Measurements from ENCODE around the gene USF1. TPM values are rescaled to one million over a fixed set of nuclear protein-coding genes. Genes with fewer than 3 reads are reported as not detected.

The USF1 gene
- total and polyA plus RNA-seq, 2 donors = 81.8 to 148 TPM

DNA sequence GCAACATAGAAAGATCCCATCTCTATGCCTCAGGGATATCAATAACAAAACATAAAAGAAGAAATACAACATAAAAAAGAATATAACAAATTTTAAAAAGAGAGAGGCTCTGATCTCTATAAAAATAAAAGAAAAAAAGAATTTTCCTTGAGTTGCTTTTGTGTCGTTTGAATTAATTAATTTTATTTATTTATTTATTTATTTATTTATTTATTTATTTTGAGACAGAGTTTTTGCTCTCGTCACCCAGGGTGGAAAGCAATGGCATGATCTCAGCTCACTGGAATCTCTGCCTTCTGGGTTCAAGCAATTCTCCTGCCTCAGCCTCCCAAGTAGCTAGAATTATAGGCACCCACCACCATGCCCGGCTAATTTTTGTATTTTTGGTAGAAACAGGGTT, 33.4 kb downstream of the USF1 start:
- Histone ChIP-seq H3K27ac (ENCODE audit: low read depth in 1 of 2, low read length in 1 of 2) (no peak overlapping the region), H3K9me3 (ENCODE audit: control insufficient read depth in 2 of 2, insufficient read depth in 1 of 2, low read length in 1 of 2) (no peaks in the 10 kb centered on the region), H3K4me3 (ENCODE audit: low read length in 2 of 2) (no peak overlapping the region), H3K4me1 (ENCODE audit: control insufficient read depth in 2 of 2, insufficient read depth in 2 of 2, low read length in 2 of 2) (peaks cover 12 to 25% of the 10 kb centered on the region in 2 donors), H3K36me3 (ENCODE audit: control insufficient read depth in 2 of 2, insufficient read depth in 2 of 2, low read length in 1 of 2) (peaks cover 0 to 2% of the 10 kb centered on the region in 2 donors), H3K27me3 (ENCODE audit: control insufficient read depth in 2 of 2, insufficient read depth in 1 of 2, low read length in 1 of 2) (no peaks in the 10 kb centered on the region)
- DNase-seq (ENCODE audit: low read depth in 6 of 9, low spot score in 9 of 9) = no peak
- 97% methylated on average over 3 of the region's 3 CpGs for WGBS

DNA sequence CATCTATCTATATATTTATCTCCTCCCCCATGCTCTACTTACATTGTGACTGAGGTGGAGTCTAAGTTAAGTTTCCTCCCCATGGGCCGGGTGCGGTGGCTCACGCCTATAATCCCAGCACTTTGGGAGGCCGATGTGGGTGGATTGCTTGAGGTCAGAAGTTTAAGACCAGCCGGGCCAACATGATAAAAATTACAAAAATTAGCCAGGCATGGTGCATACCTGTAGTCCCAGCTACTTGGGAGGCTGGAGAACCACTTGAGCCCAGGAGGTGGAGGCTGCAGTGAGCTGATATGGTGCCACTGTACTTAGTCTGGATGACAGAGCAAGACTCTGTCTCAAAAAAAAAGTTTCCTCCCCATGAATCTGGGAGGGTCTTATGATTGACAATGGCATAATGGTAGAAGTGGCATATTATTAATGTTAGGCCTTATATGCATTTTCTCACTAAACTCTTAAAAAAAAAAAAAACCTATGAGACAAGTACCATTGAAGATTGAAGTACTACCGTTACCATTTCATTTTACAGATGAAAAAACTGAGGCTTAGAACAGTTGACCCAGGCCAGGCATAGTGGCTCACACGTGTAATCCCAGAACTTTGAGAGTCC, 36.1 kb downstream of the USF1 start:
- Histone ChIP-seq H3K27ac (ENCODE audit: low read depth in 1 of 2, low read length in 1 of 2) (no peak overlapping the region), H3K4me1 (ENCODE audit: control insufficient read depth in 2 of 2, insufficient read depth in 2 of 2, low read length in 2 of 2) (peaks cover 12 to 25% of the 10 kb centered on the region in 2 donors), H3K36me3 (ENCODE audit: control insufficient read depth in 2 of 2, insufficient read depth in 2 of 2, low read length in 1 of 2) (peaks cover 0 to 2% of the 10 kb centered on the region in 2 donors), H3K4me3 (ENCODE audit: low read length in 2 of 2) (no peak overlapping the region), H3K27me3 (ENCODE audit: control insufficient read depth in 2 of 2, insufficient read depth in 1 of 2, low read length in 1 of 2) (no peaks in the 10 kb centered on the region), H3K9me3 (ENCODE audit: control insufficient read depth in 2 of 2, insufficient read depth in 1 of 2, low read length in 1 of 2) (no peaks in the 10 kb centered on the region)
- DNase-seq (ENCODE audit: low read depth in 6 of 9, low spot score in 9 of 9) = no peak
- 97% methylated on average over 7 of the region's 7 CpGs for WGBS

GRCh38 chr1:161008869-161009510, 36.8 kb downstream of the USF1 start:
- Histone ChIP-seq H3K9me3 (ENCODE audit: control insufficient read depth in 2 of 2, insufficient read depth in 1 of 2, low read length in 1 of 2) (no peaks in the 10 kb centered on the region), H3K36me3 (ENCODE audit: control insufficient read depth in 2 of 2, insufficient read depth in 2 of 2, low read length in 1 of 2) (peaks cover 0 to 2% of the 10 kb centered on the region in 2 donors), H3K4me1 (ENCODE audit: control insufficient read depth in 2 of 2, insufficient read depth in 2 of 2, low read length in 2 of 2) (peaks cover 12 to 21% of the 10 kb centered on the region in 2 donors), H3K4me3 (ENCODE audit: low read length in 2 of 2) (no peak overlapping the region), H3K27ac (ENCODE audit: low read depth in 1 of 2, low read length in 1 of 2) (no peak overlapping the region), H3K27me3 (ENCODE audit: control insufficient read depth in 2 of 2, insufficient read depth in 1 of 2, low read length in 1 of 2) (no peaks in the 10 kb centered on the region)
- WGBS = 96% methylated on average over 4 of the region's 4 CpGs
- no peak for DNase-seq (ENCODE audit: low read depth in 6 of 9, low spot score in 9 of 9)

DNA sequence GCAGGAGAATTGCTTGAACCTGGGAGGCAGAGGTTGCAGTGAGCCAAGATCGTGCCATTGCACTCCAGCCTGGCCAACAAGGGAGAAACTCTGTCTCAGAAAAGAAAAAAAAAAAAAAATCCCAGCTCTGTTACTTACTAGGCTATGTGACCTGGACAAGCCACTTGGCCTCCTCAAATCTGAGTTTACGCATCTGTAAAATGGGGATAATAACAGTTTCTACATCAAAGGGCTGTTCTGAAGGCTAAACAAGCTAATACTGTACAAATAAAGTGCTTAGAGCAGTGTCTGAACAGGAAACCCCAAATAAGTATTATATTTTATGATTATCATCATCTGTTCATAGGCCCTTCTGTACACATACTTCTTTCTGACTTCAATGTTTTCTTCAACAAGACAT, 38.4 kb downstream of the USF1 start:
- H3K27me3 ChIP-seq (ENCODE audit: control insufficient read depth in 2 of 2, insufficient read depth in 1 of 2, low read length in 1 of 2) = no peaks in the 10 kb centered on the region
- no peak overlapping the region for H3K4me3 ChIP-seq (ENCODE audit: low read length in 2 of 2)
- H3K4me1 ChIP-seq (ENCODE audit: control insufficient read depth in 2 of 2, insufficient read depth in 2 of 2, low read length in 2 of 2) = peaks cover 0 to 5% of the 10 kb centered on the region in 2 donors
- over 99% methylated on average over 2 of the region's 2 CpGs for WGBS
- no peaks in the 10 kb centered on the region for H3K36me3 ChIP-seq (ENCODE audit: control insufficient read depth in 2 of 2, insufficient read depth in 2 of 2, low read length in 1 of 2)
- no peak overlapping the region for H3K27ac ChIP-seq (ENCODE audit: low read depth in 1 of 2, low read length in 1 of 2)
- DNase-seq (ENCODE audit: low read depth in 6 of 9, low spot score in 9 of 9) = no peak
- H3K9me3 ChIP-seq (ENCODE audit: control insufficient read depth in 2 of 2, insufficient read depth in 1 of 2, low read length in 1 of 2) = no peaks in the 10 kb centered on the region

DNA sequence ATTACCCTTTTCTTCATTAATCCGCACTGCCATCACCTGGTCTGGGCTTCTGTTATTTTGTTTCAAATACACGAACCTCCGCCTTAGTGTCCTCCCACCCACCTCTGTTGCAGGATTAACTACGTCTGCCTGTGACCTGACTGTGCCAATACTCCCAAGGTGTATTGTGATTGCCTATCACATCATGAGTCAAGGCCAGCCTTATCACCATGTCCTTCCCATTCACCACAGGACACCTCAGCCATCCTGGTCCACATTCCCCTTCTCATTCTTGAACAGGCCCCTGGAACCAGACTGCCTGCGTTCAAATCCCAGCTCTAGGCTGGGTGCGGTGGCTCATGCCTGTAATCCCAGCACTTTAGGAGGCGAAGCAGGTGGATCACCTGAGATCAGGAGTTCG, 39.2 kb downstream of the USF1 start:
- 98% methylated on average over 8 of the region's 8 CpGs for whole genome bisulfite sequencing
- Histone ChIP-seq H3K36me3 (ENCODE audit: control insufficient read depth in 2 of 2, insufficient read depth in 2 of 2, low read length in 1 of 2) (peaks cover 0 to 2% of the 10 kb centered on the region in 2 donors), H3K4me3 (ENCODE audit: low read length in 2 of 2) (no peak overlapping the region), H3K9me3 (ENCODE audit: control insufficient read depth in 2 of 2, insufficient read depth in 1 of 2, low read length in 1 of 2) (no peaks in the 10 kb centered on the region), H3K4me1 (ENCODE audit: control insufficient read depth in 2 of 2, insufficient read depth in 2 of 2, low read length in 2 of 2) (no peaks in the 10 kb centered on the region), H3K27me3 (ENCODE audit: control insufficient read depth in 2 of 2, insufficient read depth in 1 of 2, low read length in 1 of 2) (no peaks in the 10 kb centered on the region), H3K27ac (ENCODE audit: low read depth in 1 of 2, low read length in 1 of 2) (no peak overlapping the region)
- no peak for DNase-seq (ENCODE audit: low read depth in 6 of 9, low spot score in 9 of 9)

DNA sequence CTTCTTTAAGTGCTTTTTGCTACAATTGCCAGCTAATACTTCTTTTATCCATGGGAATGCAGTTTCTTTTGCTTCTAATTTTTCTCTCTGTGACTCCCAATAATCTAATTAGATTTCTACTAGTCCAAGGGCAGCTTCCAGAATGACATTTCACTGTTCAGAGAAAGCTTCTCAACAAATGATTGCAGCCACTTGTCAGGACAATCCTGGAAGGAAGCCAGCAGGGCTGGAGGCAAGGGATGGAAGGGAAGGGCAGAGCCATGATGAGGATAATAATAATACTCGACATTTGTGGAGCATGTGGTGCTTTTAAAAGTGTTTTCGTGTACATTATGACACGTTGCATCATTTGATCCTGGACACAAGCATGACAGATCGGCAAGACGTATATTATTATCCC, 44.3 kb downstream of the USF1 start:
- Histone ChIP-seq H3K9me3 (ENCODE audit: control insufficient read depth in 2 of 2, insufficient read depth in 1 of 2, low read length in 1 of 2) (no peaks in the 10 kb centered on the region), H3K27me3 (ENCODE audit: control insufficient read depth in 2 of 2, insufficient read depth in 1 of 2, low read length in 1 of 2) (no peaks in the 10 kb centered on the region), H3K4me3 (ENCODE audit: low read length in 2 of 2) (no peak overlapping the region), H3K27ac (ENCODE audit: low read depth in 1 of 2, low read length in 1 of 2) (no peak overlapping the region), H3K4me1 (ENCODE audit: control insufficient read depth in 2 of 2, insufficient read depth in 2 of 2, low read length in 2 of 2) (no peaks in the 10 kb centered on the region), H3K36me3 (ENCODE audit: control insufficient read depth in 2 of 2, insufficient read depth in 2 of 2, low read length in 1 of 2) (peaks cover 29 to 30% of the 10 kb centered on the region in 2 donors)
- 94% methylated on average over 5 of the region's 5 CpGs for WGBS
- DNase-seq (ENCODE audit: low read depth in 6 of 9, low spot score in 9 of 9) = no peak

- WGBS = 94% methylated on average over 11 of the region's 11 CpGs
- no peaks in the 10 kb centered on the region for H3K4me1 ChIP-seq (ENCODE audit: control insufficient read depth in 2 of 2, insufficient read depth in 2 of 2, low read length in 2 of 2)
- no peak overlapping the region for H3K27ac ChIP-seq (ENCODE audit: low read depth in 1 of 2, low read length in 1 of 2)
- H3K27me3 ChIP-seq (ENCODE audit: control insufficient read depth in 2 of 2, insufficient read depth in 1 of 2, low read length in 1 of 2) = no peaks in the 10 kb centered on the region
- peaks cover 29 to 30% of the 10 kb centered on the region in 2 donors for H3K36me3 ChIP-seq (ENCODE audit: control insufficient read depth in 2 of 2, insufficient read depth in 2 of 2, low read length in 1 of 2)
- DNase-seq (ENCODE audit: low read depth in 6 of 9, low spot score in 9 of 9) = no peak
- no peaks in the 10 kb centered on the region for H3K9me3 ChIP-seq (ENCODE audit: control insufficient read depth in 2 of 2, insufficient read depth in 1 of 2, low read length in 1 of 2)
- no peak overlapping the region for H3K4me3 ChIP-seq (ENCODE audit: low read length in 2 of 2)
Observed at GRCh38 chr1:161000736-161001480, 44.9 kb downstream of the USF1 start.

DNA sequence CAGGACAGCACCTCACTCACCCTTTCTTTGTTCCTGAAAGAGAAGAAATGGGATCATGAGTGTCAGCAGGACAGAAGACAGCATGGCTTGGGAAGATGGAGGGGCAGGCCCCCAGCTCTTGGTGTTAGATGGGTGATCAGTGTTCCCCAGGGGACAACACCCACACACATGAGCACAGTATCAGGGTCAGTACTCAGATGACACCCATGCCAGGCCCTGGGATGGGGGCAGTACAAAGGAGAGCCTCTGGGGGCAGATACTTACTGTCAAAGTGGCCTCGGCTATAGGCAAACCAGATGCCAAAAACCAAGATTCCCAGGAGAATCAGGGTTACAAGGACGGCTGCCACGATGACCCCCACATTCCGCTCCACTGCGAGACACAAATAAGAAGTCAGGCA, 46.4 kb downstream of the USF1 start:
- no peak overlapping the region for H3K27ac ChIP-seq (ENCODE audit: low read depth in 1 of 2, low read length in 1 of 2)

More for the DNA sequence above, 46.4 kb downstream of the USF1 start:
- WGBS = 96% methylated on average over 5 of the region's 5 CpGs
- Histone ChIP-seq H3K9me3 (ENCODE audit: control insufficient read depth in 2 of 2, insufficient read depth in 1 of 2, low read length in 1 of 2) (no peaks in the 10 kb centered on the region), H3K27me3 (ENCODE audit: control insufficient read depth in 2 of 2, insufficient read depth in 1 of 2, low read length in 1 of 2) (no peaks in the 10 kb centered on the region), H3K4me3 (ENCODE audit: low read length in 2 of 2) (no peak overlapping the region), H3K4me1 (ENCODE audit: control insufficient read depth in 2 of 2, insufficient read depth in 2 of 2, low read length in 2 of 2) (no peaks in the 10 kb centered on the region), H3K36me3 (ENCODE audit: control insufficient read depth in 2 of 2, insufficient read depth in 2 of 2, low read length in 1 of 2) (peaks cover 29 to 30% of the 10 kb centered on the region in 2 donors)
- DNase-seq (ENCODE audit: low read depth in 6 of 9, low spot score in 9 of 9) = no peak
